ENCODE measurements around the gene DPP6. TPM values are rescaled to one million over a fixed set of nuclear protein-coding genes. Genes with fewer than 3 reads are reported as not detected.

Gene DPP6
- total and polyA plus RNA-seq, 2 of the 8 experiments (the other 6 are each of a cell fraction or from before 2014, with no cell fraction given): 4.7 to 6.8 TPM

DNA sequence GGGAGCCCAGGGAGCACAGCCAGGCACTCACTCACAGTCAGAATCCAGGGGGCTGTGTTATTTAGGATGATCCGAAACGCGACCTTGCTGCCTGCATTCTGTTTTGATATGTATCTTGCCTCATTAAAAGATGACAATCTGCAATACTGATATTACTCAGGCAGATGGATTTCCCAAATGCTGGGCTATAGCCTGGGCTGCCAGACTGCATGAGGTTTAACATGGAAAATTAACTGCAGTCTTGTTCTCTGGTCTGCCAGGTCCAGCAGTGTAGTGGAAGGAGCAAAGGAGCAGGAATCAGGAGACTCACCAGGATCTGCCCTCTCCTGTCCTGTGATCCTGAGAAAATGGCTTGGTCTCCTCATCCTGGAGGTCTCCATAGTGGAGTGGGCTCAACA, 692.7 kb downstream of the DPP6 start (continued):
- TF ChIP-seq, protein P1, sequence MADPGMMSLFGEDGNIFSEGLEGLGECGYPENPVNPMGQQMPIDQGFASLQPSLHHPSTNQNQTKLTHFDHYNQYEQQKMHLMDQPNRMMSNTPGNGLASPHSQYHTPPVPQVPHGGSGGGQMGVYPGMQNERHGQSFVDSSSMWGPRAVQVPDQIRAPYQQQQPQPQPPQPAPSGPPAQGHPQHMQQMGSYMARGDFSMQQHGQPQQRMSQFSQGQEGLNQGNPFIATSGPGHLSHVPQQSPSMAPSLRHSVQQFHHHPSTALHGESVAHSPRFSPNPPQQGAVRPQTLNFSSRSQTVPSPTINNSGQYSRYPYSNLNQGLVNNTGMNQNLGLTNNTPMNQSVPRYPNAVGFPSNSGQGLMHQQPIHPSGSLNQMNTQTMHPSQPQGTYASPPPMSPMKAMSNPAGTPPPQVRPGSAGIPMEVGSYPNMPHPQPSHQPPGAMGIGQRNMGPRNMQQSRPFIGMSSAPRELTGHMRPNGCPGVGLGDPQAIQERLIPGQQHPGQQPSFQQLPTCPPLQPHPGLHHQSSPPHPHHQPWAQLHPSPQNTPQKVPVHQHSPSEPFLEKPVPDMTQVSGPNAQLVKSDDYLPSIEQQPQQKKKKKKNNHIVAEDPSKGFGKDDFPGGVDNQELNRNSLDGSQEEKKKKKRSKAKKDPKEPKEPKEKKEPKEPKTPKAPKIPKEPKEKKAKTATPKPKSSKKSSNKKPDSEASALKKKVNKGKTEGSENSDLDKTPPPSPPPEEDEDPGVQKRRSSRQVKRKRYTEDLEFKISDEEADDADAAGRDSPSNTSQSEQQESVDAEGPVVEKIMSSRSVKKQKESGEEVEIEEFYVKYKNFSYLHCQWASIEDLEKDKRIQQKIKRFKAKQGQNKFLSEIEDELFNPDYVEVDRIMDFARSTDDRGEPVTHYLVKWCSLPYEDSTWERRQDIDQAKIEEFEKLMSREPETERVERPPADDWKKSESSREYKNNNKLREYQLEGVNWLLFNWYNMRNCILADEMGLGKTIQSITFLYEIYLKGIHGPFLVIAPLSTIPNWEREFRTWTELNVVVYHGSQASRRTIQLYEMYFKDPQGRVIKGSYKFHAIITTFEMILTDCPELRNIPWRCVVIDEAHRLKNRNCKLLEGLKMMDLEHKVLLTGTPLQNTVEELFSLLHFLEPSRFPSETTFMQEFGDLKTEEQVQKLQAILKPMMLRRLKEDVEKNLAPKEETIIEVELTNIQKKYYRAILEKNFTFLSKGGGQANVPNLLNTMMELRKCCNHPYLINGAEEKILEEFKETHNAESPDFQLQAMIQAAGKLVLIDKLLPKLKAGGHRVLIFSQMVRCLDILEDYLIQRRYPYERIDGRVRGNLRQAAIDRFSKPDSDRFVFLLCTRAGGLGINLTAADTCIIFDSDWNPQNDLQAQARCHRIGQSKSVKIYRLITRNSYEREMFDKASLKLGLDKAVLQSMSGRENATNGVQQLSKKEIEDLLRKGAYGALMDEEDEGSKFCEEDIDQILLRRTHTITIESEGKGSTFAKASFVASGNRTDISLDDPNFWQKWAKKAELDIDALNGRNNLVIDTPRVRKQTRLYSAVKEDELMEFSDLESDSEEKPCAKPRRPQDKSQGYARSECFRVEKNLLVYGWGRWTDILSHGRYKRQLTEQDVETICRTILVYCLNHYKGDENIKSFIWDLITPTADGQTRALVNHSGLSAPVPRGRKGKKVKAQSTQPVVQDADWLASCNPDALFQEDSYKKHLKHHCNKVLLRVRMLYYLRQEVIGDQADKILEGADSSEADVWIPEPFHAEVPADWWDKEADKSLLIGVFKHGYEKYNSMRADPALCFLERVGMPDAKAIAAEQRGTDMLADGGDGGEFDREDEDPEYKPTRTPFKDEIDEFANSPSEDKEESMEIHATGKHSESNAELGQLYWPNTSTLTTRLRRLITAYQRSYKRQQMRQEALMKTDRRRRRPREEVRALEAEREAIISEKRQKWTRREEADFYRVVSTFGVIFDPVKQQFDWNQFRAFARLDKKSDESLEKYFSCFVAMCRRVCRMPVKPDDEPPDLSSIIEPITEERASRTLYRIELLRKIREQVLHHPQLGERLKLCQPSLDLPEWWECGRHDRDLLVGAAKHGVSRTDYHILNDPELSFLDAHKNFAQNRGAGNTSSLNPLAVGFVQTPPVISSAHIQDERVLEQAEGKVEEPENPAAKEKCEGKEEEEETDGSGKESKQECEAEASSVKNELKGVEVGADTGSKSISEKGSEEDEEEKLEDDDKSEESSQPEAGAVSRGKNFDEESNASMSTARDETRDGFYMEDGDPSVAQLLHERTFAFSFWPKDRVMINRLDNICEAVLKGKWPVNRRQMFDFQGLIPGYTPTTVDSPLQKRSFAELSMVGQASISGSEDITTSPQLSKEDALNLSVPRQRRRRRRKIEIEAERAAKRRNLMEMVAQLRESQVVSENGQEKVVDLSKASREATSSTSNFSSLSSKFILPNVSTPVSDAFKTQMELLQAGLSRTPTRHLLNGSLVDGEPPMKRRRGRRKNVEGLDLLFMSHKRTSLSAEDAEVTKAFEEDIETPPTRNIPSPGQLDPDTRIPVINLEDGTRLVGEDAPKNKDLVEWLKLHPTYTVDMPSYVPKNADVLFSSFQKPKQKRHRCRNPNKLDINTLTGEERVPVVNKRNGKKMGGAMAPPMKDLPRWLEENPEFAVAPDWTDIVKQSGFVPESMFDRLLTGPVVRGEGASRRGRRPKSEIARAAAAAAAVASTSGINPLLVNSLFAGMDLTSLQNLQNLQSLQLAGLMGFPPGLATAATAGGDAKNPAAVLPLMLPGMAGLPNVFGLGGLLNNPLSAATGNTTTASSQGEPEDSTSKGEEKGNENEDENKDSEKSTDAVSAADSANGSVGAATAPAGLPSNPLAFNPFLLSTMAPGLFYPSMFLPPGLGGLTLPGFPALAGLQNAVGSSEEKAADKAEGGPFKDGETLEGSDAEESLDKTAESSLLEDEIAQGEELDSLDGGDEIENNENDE (IDR thresholded peaks at IDR 0.05; ENCODE audit: insufficient replicate concordance, low read length): no peak
- TF ChIP-seq ASH2L (IDR thresholded peaks at IDR 0.05; ENCODE audit: low read length) (no peak), YY1 (IDR thresholded peaks at IDR 0.05; ENCODE audit: low read depth, low read length) (no peak), EP300 (IDR thresholded peaks at IDR 0.05; ENCODE audit: borderline replicate concordance in 1 of 2, low read depth in 2 of 2, low read length in 2 of 2) (no peak), KDM4A (IDR thresholded peaks at IDR 0.05; ENCODE audit: low read depth, low read length, severe bottlenecking) (no peak), CBX8 (IDR thresholded peaks at IDR 0.05; ENCODE audit: borderline replicate concordance, low read depth, low read length) (no peak), HDAC2 (IDR thresholded peaks at IDR 0.05; ENCODE audit: borderline replicate concordance in 1 of 2, low read depth in 2 of 2, low read length in 2 of 2) (no peak), CREB1 (IDR thresholded peaks at IDR 0.05) (no peak), NRF1 (IDR thresholded peaks at IDR 0.05; ENCODE audit: low read depth, low read length) (no peak), CHD2 (IDR thresholded peaks at IDR 0.05; ENCODE audit: low read length) (no peak)
